Endothelial cell of umbilical vein (primary cell): ENCODE results near the gene KLK3. TPM values are rescaled to one million over a fixed set of nuclear protein-coding genes. Genes with fewer than 3 reads are reported as not detected.

ENCODE experiments used
- BruUV-seq: library from RNA; stranded (reverse); fragments of 400-500 nt; replicated peaks from 2 replicates; lab custom pipeline; 2021; lab: Mats Ljungman, UMichigan
- CTCF ChIA-PET: fragments of 300-600, 350-600 bp; sonication (Branson Sonifier 250); formaldehyde crosslinking; loops from one replicate; lab custom pipeline; 2021; ENCODE audit warnings: antibody characterized with exemption, inconsistent platforms; lab: Charles Lee
- POLR2A ChIA-PET: fragments of 300-600, 350-600 bp; sonication (Branson Sonifier 250); formaldehyde crosslinking; loops from one replicate; lab custom pipeline; 2021; ENCODE audit warnings: antibody characterized with exemption, inconsistent platforms; lab: Charles Lee
- DNase-seq: peaks from one replicate; pipeline ENCODE4 v3.0.0-alpha.2; 2011; ENCODE audit warnings: low read depth, low spot score
- FAIRE-seq: peaks from 2 replicates; lab custom pipeline; 2011; peaks lifted over from hg19 to GRCh38; lab: Jason Lieb, UNC
- H2AFZ ChIP-seq: 2 replicates; pipeline ENCODE4 v1.6.0; 2012; ENCODE audit warnings: low read depth, low read length, control low read depth, inconsistent platforms
- H3K27ac ChIP-seq: 2 replicates; pipeline ENCODE4 v1.5.1; 2011; ENCODE audit warnings: low read depth, mild to moderate bottlenecking, control low read depth, low read length, moderate library complexity; ENCODE audit not compliant: insufficient read depth
- H3K27me3 ChIP-seq, 2 experiments: 2 replicates each; pipeline versions ENCODE4 v1.6.0 to v1.6.1; 2011; ENCODE audit warnings: low read length in 2 of 2, mixed read lengths in 1 of 2; ENCODE audit not compliant: control insufficient read depth in 2 of 2, insufficient read depth in 2 of 2
- H3K36me3 ChIP-seq, 2 experiments: 2 replicates in 1 of 2; 3 replicates in 1 of 2; pipeline ENCODE4 v1.5.1; 2011; ENCODE audit warnings: low read length in 2 of 2, mild to moderate bottlenecking in 1 of 2, moderate library complexity in 1 of 2; ENCODE audit not compliant: control insufficient read depth in 2 of 2, insufficient read depth in 2 of 2; ENCODE audit errors: extremely low read depth in 1 of 2
- H3K4me1 ChIP-seq: 3 replicates; pipeline ENCODE4 v1.5.1; 2011; ENCODE audit warnings: mild to moderate bottlenecking, low read length; ENCODE audit not compliant: control insufficient read depth, insufficient read depth; ENCODE audit errors: extremely low read depth
- H3K4me2 ChIP-seq: 2 replicates; pipeline ENCODE4 v1.6.1; 2011; ENCODE audit warnings: low read length, control low read depth, mixed read lengths; ENCODE audit not compliant: insufficient read depth
- H3K4me3 ChIP-seq, 3 experiments: fragments of 200-600 bp in 1 of 3; sonication (generic), shearing (Covaris generic) in 1 of 3; replicated peaks in 1 of 3; 2 replicates each; pipeline ENCODE4 v1.5.1; 2011 to 2016; ENCODE audit warnings: control low read depth in 3 of 3, low read length in 3 of 3, mild to moderate bottlenecking in 2 of 3, inconsistent platforms in 1 of 3, low read depth in 1 of 3, moderate library complexity in 1 of 3; ENCODE audit not compliant: insufficient read depth in 1 of 3
- H3K79me2 ChIP-seq: 2 replicates; pipeline ENCODE4 v1.6.0; 2012; ENCODE audit warnings: low read length, inconsistent platforms; ENCODE audit not compliant: control insufficient read depth, insufficient read depth
- H3K9ac ChIP-seq: replicated peaks from 2 replicates; pipeline ENCODE3; 2011; ENCODE audit warnings: low read length, control low read depth; ENCODE audit not compliant: insufficient read depth; ENCODE audit errors: extremely low read depth
- H3K9me1 ChIP-seq: replicated peaks from 3 replicates; pipeline ENCODE4 v1.6.0; 2011; ENCODE audit warnings: mild to moderate bottlenecking, low read length; ENCODE audit not compliant: control insufficient read depth, insufficient read depth; ENCODE audit errors: extremely low read depth
- H3K9me3 ChIP-seq: replicated peaks from 2 replicates; pipeline ENCODE4 v1.5.1; 2012; ENCODE audit warnings: low read length, inconsistent platforms; ENCODE audit not compliant: control insufficient read depth, insufficient read depth
- H4K20me1 ChIP-seq: replicated peaks from 2 replicates; pipeline ENCODE3; 2011; ENCODE audit warnings: mild to moderate bottlenecking, low read length; ENCODE audit not compliant: control insufficient read depth, insufficient read depth; ENCODE audit errors: extremely low read depth
- EZH2 ChIP-seq: IDR thresholded peaks from 2 replicates; pipeline ENCODE4 v1.6.1; 2012; ENCODE audit warnings: borderline replicate concordance, low read depth, mild to moderate bottlenecking, moderate library complexity, low read length, inconsistent platforms; ENCODE audit not compliant: severe bottlenecking
- FOS ChIP-seq: IDR thresholded peaks from 2 replicates; pipeline ENCODE4 v1.6.1; 2011; ENCODE audit warnings: mild to moderate bottlenecking, low read length, moderate library complexity, borderline replicate concordance; ENCODE audit not compliant: insufficient read depth
- GATA2 ChIP-seq: IDR thresholded peaks from 2 replicates; pipeline ENCODE4 v1.7.0; 2011; ENCODE audit warnings: low read depth, mild to moderate bottlenecking, moderate library complexity, mixed read lengths, low read length; ENCODE audit not compliant: insufficient read length, insufficient read depth
- JUN ChIP-seq: IDR thresholded peaks from 2 replicates; pipeline ENCODE4 v1.6.1; 2011; ENCODE audit warnings: borderline replicate concordance, low read depth; ENCODE audit not compliant: insufficient read length, insufficient read depth
- MYC ChIP-seq: IDR thresholded peaks from one replicate; pipeline ENCODE4 v1.6.1; 2011; ENCODE audit warnings: mild to moderate bottlenecking, low read depth, low read length
- POLR2A ChIP-seq: IDR thresholded peaks from 2 replicates; pipeline ENCODE4 v1.6.1; 2012; ENCODE audit warnings: low read depth, mild to moderate bottlenecking, control low read depth, low read length
- POLR2AphosphoS5 ChIP-seq: IDR thresholded peaks from 2 replicates; pipeline ENCODE4 v1.6.1; 2012; ENCODE audit warnings: low read depth, mild to moderate bottlenecking, control low read depth, low read length, moderate library complexity; ENCODE audit not compliant: insufficient read depth
- dilution Hi-C: fragments of 300-500 bp; cut with MboI; formaldehyde crosslinking; loops from one replicate; pipeline ENCODE4 v1.15.0; 2019; ENCODE audit warnings: low sequenced_read_pairs; ENCODE audit not compliant: extremely low pct_ligation_motif_present
- intact Hi-C: fragments of 100-400 bp; cut with micrococcal nuclease; formaldehyde crosslinking; loops from one replicate; pipeline ENCODE4 v1.10.0; 2022
- polyA plus RNA-seq, 4 experiments: library from polyadenylated mRNA; depleted of rRNA in 3 of 4; stranded (reverse) in 3 of 4; unstranded in 1 of 4; fragments of >200 nt; gene quantifications; 2 replicates each; pipeline versions ENCODE4 v1.2.1 to v1.2.3, GENCODE V29; 2011 to 2012; ENCODE audit warnings: missing spikeins in 1 of 4
- total RNA-seq: library from RNA; stranded (reverse); gene quantifications from 2 replicates; pipeline ENCODE4 v1.2.3, GENCODE V29; 2021
- TF ChIP-seq, protein P1 (sequence below): IDR thresholded peaks from 2 replicates; pipeline ENCODE4 v1.6.1; 2011; ENCODE audit not compliant: insufficient read depth, insufficient read length
- TF ChIP-seq, protein P2 (sequence below), 2 donors: IDR thresholded peaks; 1 replicate in 1 of 2; 2 replicates in 1 of 2; pipeline ENCODE4 v1.5.1; 2011; ENCODE audit warnings: low read length in 2 of 2, mild to moderate bottlenecking in 2 of 2, moderate library complexity in 2 of 2, control low read depth in 1 of 2, inconsistent platforms in 1 of 2, low read depth in 1 of 2; ENCODE audit not compliant: insufficient read depth in 1 of 2; ENCODE audit errors: extremely low read depth in 1 of 2

Gene KLK3
- total and polyA plus RNA-seq, 2 donors (not counting 3 experiments of a cell fraction or from before 2014, with no cell fraction given) = not detected

DNA sequence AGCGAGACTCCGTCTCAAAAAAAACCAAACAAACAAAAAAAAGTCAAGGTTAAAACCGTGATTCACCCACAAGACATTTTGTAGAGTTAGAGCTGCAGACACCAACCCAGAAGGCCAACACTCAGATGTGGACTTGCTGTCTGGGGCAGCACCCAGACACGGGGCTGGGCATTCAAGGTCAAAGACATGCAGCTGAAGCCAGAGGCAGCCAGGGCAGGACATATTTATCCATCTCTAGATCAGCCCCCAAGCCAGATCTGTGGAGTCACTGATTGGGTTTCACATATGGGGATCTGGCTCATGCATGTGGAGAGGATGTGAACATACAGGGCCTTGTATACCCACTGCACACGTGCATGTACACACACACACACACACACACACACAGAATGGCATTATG lies 24.9 kb upstream of the KLK3 start:
- FAIRE-seq (no peak), DNase-seq (no peak)
- intact Hi-C loops = no loop called here
- Histone ChIP-seq H3K9me1 (no peaks in the 10 kb centered on the region), H3K36me3 (no peaks in the 10 kb centered on the region), H3K9me3 (no peaks in the 10 kb centered on the region), H3K4me2 (no peak overlapping the region), H2AFZ (no peak overlapping the region), H3K4me1 (no peaks in the 10 kb centered on the region), H3K9ac (no peak overlapping the region), H4K20me1 (no peaks in the 10 kb centered on the region), H3K79me2 (no peaks in the 10 kb centered on the region), H3K27ac (no peak overlapping the region), H3K4me3 (no peak overlapping the region), H3K27me3 (no peaks in the 10 kb centered on the region)
- ChIA-PET CTCF (no interaction called here), POLR2A (no interaction called here)
- no peak for TF ChIP-seq MYC
- TF ChIP-seq, protein P1, sequence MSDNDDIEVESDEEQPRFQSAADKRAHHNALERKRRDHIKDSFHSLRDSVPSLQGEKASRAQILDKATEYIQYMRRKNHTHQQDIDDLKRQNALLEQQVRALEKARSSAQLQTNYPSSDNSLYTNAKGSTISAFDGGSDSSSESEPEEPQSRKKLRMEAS = no peak
- no peak for TF ChIP-seq EZH2
- TF ChIP-seq, protein P2, sequence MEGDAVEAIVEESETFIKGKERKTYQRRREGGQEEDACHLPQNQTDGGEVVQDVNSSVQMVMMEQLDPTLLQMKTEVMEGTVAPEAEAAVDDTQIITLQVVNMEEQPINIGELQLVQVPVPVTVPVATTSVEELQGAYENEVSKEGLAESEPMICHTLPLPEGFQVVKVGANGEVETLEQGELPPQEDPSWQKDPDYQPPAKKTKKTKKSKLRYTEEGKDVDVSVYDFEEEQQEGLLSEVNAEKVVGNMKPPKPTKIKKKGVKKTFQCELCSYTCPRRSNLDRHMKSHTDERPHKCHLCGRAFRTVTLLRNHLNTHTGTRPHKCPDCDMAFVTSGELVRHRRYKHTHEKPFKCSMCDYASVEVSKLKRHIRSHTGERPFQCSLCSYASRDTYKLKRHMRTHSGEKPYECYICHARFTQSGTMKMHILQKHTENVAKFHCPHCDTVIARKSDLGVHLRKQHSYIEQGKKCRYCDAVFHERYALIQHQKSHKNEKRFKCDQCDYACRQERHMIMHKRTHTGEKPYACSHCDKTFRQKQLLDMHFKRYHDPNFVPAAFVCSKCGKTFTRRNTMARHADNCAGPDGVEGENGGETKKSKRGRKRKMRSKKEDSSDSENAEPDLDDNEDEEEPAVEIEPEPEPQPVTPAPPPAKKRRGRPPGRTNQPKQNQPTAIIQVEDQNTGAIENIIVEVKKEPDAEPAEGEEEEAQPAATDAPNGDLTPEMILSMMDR (IDR thresholded peaks at IDR 0.05; ENCODE audit: extremely low read depth in 1 of 2, insufficient read depth in 1 of 2, low read depth in 1 of 2, low read length in 2 of 2) = no peak
- TF ChIP-seq POLR2A = no peak
- TF ChIP-seq JUN = no peak
- TF ChIP-seq FOS = no peak
- no peak for TF ChIP-seq GATA2
- TF ChIP-seq POLR2AphosphoS5 = no peak
- dilution Hi-C loops = no loop called here
- no TSS peak for BruUV-seq
